IPS-NIHi11 (cell line): ENCODE measurements around the gene PCDHA1.
A peak's percentile ranks its signal among the peaks of the same experiment; 100 is the strongest.

ENCODE experiments used
- DNase-seq: peaks from one replicate; pipeline ENCODE4 v3.0.0; 2012; ENCODE audit warnings: mixed read lengths, low spot score

PCDHA1 gene

DNA sequence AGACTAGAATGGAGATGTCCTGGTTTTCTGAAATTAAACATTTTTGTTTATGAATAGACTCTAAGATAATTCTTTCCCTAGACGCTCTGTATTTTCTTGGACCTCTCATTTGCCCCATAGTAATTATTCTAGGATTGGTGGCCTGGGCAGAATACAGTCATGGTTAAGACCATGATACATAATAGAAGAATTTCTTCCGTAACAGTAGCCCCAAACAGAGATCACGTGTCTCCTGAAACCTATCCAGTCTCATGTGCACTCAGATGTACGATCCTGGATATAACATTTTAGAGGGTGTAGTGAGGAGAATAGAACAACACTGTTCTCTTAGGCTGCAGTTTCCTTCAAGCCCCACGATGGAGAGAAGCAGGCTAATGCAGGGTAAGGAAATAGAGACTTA, 202.7 kb downstream of the PCDHA1 start:
- DNase-seq: no peak

GRCh38 chr5:140989254-140990020, 203.5 kb downstream of the PCDHA1 start:
- no peak for DNase-seq

- DNase-seq: no peak
These were observed 206.9 kb downstream of the PCDHA1 start for GRCh38 chr5:140992828-140993227.

DNA sequence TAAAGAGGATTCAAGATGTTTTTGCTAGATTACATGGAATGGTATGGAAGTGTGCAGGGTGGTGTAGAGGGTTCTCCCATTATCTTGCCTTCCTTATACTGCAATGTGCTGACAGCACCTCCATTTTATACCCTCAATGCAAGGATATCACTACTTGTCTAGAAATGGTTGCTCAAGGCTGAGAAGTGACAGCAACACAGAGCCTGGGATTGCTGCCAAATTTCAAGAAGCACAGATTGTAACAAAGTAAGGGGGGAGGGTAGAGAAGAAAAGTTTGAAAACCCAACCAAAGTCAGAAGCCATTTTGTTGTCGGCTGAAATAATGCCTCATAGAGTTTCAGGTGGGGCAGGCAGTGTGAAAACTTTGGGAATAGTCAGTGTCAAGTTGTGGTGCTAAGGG, 210.1 kb downstream of the PCDHA1 start:
- DNase-seq: no peak

DNA sequence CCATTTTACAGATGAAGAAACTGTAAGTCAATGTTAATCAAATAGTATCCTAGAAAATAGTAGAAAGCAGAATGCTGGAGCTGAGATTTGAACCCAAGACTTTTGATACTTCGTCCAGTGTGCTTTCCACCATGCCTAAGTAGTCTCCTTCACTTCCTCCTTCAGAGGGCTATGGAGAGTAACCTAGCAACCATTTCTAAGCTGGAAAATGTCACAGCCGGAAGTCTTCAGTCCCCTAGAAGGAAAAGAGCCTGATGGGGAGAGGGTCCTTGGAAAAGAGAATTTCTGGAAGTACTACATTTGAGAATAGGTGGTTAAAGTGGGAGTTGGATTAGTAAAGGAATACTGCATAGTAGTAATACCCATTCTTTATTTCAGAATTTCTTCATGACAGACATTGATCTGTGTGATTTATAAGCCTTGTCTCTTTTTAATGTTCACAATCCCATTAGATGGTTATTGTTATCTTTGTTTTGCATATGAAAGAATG, 213.0 kb downstream of the PCDHA1 start:
- DNase-seq: no peak

DNA sequence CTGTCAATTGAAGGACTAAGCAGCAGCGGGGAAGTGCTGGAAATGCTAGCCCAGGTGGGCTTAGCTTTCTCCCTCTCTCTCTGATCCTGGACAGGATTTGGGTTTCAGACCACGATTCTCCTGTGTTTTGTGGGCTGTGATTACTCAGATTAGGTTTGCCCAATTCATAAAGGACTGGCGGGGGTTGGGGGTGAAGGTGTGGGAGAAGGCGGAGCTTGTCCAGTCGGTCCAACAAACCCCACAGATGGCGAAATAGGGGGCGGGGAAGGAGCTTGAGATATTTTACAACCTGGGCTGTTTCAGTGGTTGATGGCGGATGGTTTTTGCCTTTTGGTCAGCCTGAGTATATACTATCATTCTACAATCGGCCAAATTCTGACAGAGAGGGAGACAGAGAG, 215.5 kb downstream of the PCDHA1 start:
- DNase-seq: peak; percentile 57

GRCh38 chr5:141001844-141002604, 216.1 kb downstream of the PCDHA1 start:
- peak; percentile 86 for DNase-seq

DNA sequence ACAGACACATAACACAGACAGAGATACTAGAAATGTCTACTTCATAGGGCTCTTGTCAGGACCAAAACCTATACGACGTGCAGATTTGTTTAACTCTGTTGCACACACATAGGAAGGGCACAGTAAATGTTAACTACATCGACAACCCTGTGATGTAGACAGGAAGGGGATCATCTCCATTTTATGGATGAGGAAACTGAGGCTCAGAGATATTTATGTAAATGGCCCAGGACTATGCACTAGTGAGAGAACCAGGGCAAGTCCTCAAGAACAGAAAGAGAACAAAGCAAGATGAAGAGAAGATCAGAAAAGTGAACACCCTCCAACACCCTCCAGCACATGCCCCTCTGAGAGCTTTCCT, 216.6 kb downstream of the PCDHA1 start:
- no peak for DNase-seq

- no peak for DNase-seq
These were observed 217.1 kb downstream of the PCDHA1 start for GRCh38 chr5:141003031-141003430.

GRCh38 chr5:141003791-141004611, 218.1 kb downstream of the PCDHA1 start:
- DNase-seq: peak; percentile 44

DNA sequence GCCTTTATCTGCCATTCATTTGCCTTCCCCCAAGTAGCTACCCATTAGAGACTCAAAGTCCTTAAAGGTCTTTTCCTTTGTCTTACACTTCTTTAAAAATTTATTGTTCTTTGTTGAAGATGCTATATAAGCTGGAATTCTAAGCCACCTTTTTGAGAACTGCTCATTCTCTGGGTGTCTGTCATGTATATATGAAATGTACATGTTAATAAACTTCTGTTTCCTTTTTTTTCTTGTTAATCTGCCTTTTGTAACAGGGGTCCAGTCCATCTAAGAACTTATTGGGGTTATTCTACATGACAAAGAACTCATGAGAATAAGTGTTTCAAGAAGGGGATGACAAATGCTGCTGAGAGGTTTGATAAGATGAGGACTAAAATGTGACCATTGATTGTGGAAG, 221.9 kb downstream of the PCDHA1 start:
- DNase-seq: no peak

GRCh38 chr5:141010047-141010793, 224.3 kb downstream of the PCDHA1 start:
- no peak for DNase-seq

- no peak for DNase-seq
These were observed 232.0 kb downstream of the PCDHA1 start for GRCh38 chr5:141017943-141018342.

- DNase-seq: no peak
These were observed 236.4 kb downstream of the PCDHA1 start for GRCh38 chr5:141022384-141022783.

DNA sequence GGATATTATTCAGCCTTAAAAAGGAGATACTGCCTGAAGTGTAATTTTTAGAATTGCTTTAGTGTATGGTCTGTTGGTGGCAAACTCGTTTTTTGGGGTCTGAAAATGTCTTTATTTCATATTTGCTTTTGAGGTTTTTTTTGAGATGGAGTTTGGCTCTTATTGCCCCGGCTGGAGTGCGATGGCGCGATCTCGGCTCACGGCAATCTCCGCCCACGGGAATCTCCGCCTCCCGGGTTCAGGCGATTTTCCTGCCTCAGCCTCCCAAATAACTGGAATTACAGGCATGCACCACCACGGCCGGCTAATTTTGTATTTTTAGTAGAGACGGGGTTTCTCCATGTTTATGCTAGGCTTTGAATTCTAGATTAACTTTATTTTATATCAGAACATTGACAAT, 245.1 kb downstream of the PCDHA1 start:
- no peak for DNase-seq

DNA sequence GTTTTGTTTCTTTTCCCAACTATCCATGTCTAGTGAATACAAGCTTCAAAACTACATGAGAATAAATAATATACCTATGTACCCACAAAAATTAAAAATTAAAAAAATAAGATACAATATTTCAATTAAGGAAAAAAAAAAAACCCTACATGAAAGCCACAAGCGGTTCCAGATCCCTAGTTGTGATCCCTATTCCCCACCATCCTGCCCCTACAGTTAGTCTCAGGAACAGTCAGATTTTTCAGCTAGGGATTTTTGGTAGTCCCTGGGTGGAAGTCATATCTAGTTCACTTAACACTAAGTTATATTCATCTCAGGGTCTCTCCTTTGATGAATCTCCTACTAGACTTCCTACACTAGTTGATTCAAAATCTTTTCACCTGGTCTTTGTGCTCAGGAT, 246.7 kb downstream of the PCDHA1 start:
- no peak for DNase-seq

DNA sequence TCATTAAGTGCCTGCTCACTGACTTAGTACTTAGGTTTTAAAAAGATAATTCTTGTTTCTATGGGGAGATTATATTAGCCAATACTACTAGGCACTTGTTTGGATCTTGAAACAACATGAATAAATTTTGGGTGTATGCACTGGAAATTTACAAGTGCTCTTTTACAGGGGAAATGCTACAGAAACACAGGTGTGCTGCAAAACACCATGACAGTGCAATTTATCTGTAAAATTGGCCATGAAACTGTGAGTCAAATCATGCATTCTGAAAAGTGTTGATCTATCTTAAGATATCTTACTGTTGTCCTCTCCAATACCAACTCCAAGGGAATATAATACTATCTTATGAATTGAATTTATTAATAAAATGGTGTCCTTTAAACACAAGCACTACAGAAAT, 253.1 kb downstream of the PCDHA1 start:
- DNase-seq: no peak

DNA sequence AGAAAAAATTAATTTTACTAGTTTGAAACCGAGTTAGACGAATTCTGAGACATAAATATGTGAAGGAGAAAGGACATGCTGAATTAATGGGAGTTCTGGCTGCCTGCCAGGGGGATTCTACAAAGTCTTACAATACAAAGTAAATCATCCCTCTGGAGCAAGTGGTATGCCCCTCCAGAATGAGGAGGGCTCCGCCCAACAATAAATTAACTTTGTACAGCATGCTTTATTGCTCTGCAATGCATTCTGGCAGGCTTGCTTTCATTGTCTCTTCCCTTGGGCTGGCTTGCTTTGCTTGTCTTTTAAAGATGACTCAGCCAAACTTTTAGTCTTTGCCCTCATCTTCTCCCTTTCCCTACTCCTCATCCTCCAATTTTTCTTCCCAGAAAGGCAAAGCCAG, 253.6 kb downstream of the PCDHA1 start:
- DNase-seq: no peak

- peak; percentile 71 for DNase-seq
These were observed 254.3 kb downstream of the PCDHA1 start for GRCh38 chr5:141040093-141040770.

- DNase-seq: peak; percentile 96
These were observed 255.0 kb downstream of the PCDHA1 start for GRCh38 chr5:141040771-141041426.

- DNase-seq: no peak
These were observed 255.5 kb downstream of the PCDHA1 start for GRCh38 chr5:141041427-141041785.
